BLaER1 treated with 17β-estradiol and CSF1 and Interleukin-3, amounts not matched to agents 10 nM and 100 nM (cell line): ENCODE data around the gene DDX20.
A peak's percentile ranks its signal among the peaks of the same experiment; 100 is the strongest.

ENCODE experiments used
- H3K27ac ChIP-seq, 11 experiments: shearing (Covaris generic); formaldehyde crosslinking; 2 replicates each; pipeline ENCODE4 v1.8.1; 2022
- H3K27me3 ChIP-seq, 11 experiments: shearing (Covaris generic); formaldehyde crosslinking; 2 replicates each; pipeline ENCODE4 v1.8.1; 2022
- H3K36me3 ChIP-seq, 11 experiments: shearing (Covaris generic); formaldehyde crosslinking; 2 replicates each; pipeline ENCODE4 v1.8.1; 2022
- H3K4me1 ChIP-seq, 10 experiments: shearing (Covaris generic); formaldehyde crosslinking; 2 replicates each; pipeline ENCODE4 v1.8.1; 2022
- H3K4me2 ChIP-seq, 11 experiments: shearing (Covaris generic); formaldehyde crosslinking; 2 replicates each; pipeline ENCODE4 v1.8.1; 2022
- H3K4me3 ChIP-seq, 10 experiments: shearing (Covaris generic); formaldehyde crosslinking; 2 replicates each; pipeline ENCODE4 v1.8.1; 2022
- H3K9ac ChIP-seq, 11 experiments: shearing (Covaris generic); formaldehyde crosslinking; 2 replicates each; pipeline ENCODE4 v1.8.1; 2022
- H3K9me3 ChIP-seq, 11 experiments: shearing (Covaris generic); formaldehyde crosslinking; replicated peaks in 1 of 11; 2 replicates each; pipeline ENCODE4 v1.8.1; 2022
- H4K20me1 ChIP-seq, 11 experiments: shearing (Covaris generic); formaldehyde crosslinking; 2 replicates each; pipeline ENCODE4 v1.8.1; 2022
- Cebpa-rat ChIP-seq, 11 experiments: shearing (Covaris generic); IDR thresholded peaks; 2 replicates each; pipeline ENCODE4 v1.8.1; 2022

DDX20 gene

DNA sequence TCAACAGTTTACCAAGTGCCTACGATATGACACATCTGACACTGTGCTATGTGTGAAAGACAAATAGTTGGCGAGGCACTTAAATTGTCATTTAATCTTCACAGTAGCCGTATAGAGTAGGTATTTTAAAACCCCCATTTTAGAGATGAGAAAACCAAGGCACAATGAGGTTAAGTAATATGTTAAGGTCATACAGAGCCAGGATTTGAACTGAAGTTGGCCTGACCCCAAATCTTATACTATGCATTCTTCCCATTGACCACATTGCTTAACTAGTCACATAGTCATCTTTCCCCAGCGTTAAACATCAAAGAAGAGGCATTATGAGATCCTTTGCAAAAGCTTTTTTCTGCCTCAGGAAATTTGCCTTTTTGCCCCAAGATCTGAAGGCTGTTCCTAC is 20.4 kb upstream of the DDX20 start:
- H3K27me3 ChIP-seq = peaks cover 8 to 36% (median 20%) of the 10 kb centered on the region in 11 experiments
- TF ChIP-seq Cebpa-rat (IDR thresholded peaks at IDR 0.05) = no peak
- H3K9ac ChIP-seq = 0 out of 22 replicates have a peak overlapping the region, but pooled peaks of 1 of the 11 experiments have one; percentile 29
- no peaks in the 10 kb centered on the region; a peak in 1 of 22 replicates for H3K36me3 ChIP-seq
- H4K20me1 ChIP-seq = peaks cover 0 to 2% (median 0%) of the 10 kb centered on the region in 11 experiments; a peak in 1 of 22 replicates
- H3K27ac ChIP-seq = peak overlapping the region in 6 of 11 experiments; percentile 35 to 97 (median 92); a peak in 8 of 22 replicates
- H3K4me2 ChIP-seq = peak overlapping the region; percentile 91 to 99 (median 95)
- no peaks in the 10 kb centered on the region for H3K9me3 ChIP-seq
- no peak overlapping the region for H3K4me3 ChIP-seq
- peaks cover 72 to 87% (median 85%) of the 10 kb centered on the region in 10 experiments for H3K4me1 ChIP-seq

DNA sequence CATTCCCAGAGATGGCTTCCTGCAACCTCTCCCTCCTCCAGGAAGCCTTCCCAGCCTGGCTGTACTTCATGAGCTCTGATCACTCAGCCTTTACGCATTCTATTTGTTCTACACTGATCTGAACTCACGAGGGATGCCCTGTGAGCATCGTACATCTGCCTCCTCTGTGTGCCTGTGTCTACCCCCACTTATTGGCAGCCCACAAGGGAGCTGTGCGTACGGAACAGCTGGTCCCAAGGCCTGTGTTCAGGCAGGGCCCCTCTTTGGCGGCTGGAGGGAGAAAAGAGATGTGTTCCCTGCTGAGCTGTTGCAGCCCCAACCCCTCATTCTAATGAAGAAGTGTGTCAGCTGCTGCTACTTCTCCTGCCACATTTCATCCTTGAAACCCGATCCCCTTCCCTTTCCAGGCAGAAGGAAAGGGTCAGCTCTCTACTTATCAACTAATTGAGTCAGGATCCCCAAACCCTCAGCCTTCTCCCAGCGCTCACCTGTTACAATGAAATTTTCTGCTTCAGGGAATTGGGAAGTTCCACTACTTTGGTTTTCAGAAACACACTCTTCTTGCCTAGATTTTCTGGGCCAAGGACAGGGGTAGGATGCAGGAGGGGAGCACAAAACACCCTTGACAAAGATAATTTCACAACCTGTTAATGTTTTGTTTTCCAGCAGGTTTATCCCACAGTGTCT is 19.7 kb upstream of the DDX20 start:
- Histone ChIP-seq H3K27ac (peak overlapping the region in 5 of 11 experiments; percentile 19 to 97 (median 61); a peak in 9 of 22 replicates), H3K4me2 (peak overlapping the region; percentile 91 to 99 (median 95)), H3K36me3 (no peaks in the 10 kb centered on the region), H4K20me1 (peaks cover 0 to 6% (median 0%) of the 10 kb centered on the region in 11 experiments; a peak in 1 of 22 replicates), H3K27me3 (peaks cover 15 to 43% (median 26%) of the 10 kb centered on the region in 11 experiments), H3K4me1 (peaks cover 75 to 92% (median 89%) of the 10 kb centered on the region in 10 experiments), H3K4me3 (no peak overlapping the region), H3K9ac (peak overlapping the region in 3 of 11 experiments; percentile 14 to 36 (median 29); a peak in 2 of 22 replicates), H3K9me3 (no peaks in the 10 kb centered on the region)
- TF ChIP-seq Cebpa-rat (IDR thresholded peaks at IDR 0.05) = no peak

DNA sequence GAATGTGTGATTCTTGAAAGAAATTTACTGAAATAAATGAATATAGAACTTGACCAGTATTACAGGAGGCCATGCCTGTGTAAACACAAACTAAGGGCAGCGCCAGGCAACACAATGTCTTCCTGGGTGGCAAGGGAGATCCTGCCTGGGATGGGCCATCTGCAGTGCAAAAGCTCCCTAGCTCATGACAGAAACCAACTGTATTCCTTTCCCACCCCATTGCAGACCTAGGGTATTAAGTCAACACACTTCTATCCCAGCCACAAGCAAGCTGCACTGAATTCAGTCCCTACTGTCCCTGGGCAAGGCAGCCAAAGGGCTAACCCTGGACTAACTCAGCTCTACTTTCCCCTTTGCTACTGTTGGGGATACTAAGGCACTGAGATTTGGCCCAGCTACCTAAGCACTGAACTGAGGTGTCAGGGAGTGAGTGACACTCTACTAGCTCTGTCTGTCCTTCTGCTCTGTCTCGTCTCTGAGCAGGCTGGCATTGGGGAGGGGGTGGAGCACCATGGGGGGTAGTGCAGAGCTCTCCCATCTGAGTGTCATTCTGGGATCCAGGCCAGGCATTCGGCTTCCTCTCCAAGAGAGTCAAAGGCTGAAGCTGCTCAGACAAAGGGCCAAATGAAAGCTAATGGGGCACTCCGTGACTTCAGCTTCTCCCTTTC is 19.0 kb upstream of the DDX20 start:
- no peaks in the 10 kb centered on the region for H3K9me3 ChIP-seq
- H3K27me3 ChIP-seq = peaks cover 21 to 50% (median 33%) of the 10 kb centered on the region in 11 experiments
- TF ChIP-seq Cebpa-rat (IDR thresholded peaks at IDR 0.05) = no peak
- peak overlapping the region; percentile 91 to 99 (median 95) for H3K4me2 ChIP-seq
- H3K36me3 ChIP-seq = no peaks in the 10 kb centered on the region
- H3K9ac ChIP-seq = 0 out of 22 replicates have a peak overlapping the region, but pooled peaks of 1 of the 11 experiments have one; percentile 14
- peak overlapping the region in 1 of 11 experiments; percentile 97; a peak in 1 of 22 replicates for H3K27ac ChIP-seq
- peaks cover 0 to 6% (median 0%) of the 10 kb centered on the region in 11 experiments; a peak in 1 of 22 replicates for H4K20me1 ChIP-seq
- no peak overlapping the region for H3K4me3 ChIP-seq
- peaks cover 75 to 95% (median 88%) of the 10 kb centered on the region in 10 experiments for H3K4me1 ChIP-seq

DNA sequence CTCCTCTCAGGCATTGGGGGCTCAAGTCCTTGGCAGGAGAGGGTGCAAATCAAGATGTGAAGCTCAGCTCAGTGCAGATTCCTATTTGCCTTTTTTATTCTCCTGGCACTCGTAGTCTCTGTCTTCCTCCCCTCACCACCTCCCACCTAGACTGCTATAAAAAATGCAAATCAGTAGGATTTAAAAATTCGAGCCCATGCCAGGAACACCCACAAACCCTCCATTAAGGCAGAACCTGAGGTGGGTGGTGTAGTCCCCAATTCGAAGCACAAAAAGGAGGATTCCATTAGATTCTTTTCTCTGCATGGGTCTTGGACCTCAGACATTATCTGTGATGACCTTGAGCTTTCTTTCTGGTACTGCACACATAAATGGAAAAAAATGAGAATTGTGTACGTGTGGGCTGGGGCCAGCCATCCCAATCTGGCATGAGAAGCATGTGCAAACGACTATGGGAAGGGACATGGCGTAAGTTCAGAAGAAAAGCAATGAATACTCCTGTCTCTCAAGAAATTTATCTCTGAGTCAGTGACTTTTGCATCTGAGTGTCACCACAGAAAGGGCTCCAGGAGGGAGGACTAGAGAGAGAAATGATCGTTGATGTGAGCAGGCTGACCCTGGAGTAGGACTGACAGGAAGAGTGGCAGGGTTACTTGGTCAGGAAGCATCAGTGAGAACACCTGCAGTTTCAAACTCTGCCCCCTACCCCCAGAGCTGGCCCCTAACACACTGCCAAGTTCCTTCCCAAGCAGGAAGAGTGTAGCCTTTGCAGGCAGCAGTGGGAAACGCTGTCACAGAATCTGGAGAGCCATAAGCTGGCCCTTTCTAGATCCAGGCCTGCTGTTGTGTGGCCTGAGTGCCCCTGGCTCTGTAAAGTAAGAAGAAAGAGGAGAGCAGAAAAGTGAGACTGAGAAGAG is 18.2 kb upstream of the DDX20 start:
- H3K9ac ChIP-seq = peak overlapping the region; percentile 70 to 86 (median 78); a peak in 20 of 22 replicates
- H3K27me3 ChIP-seq = peaks cover 29 to 58% (median 41%) of the 10 kb centered on the region in 11 experiments
- TF ChIP-seq Cebpa-rat (IDR thresholded peaks at IDR 0.05) = no peak
- peak overlapping the region in 7 of 11 experiments; percentile 65 to 84 (median 75); a peak in 8 of 22 replicates for H3K27ac ChIP-seq
- H3K4me3 ChIP-seq = peak overlapping the region; percentile 57 to 73 (median 64)
- peaks cover 68 to 88% (median 80%) of the 10 kb centered on the region in 10 experiments for H3K4me1 ChIP-seq
- no peaks in the 10 kb centered on the region for H3K9me3 ChIP-seq
- no peaks in the 10 kb centered on the region for H3K36me3 ChIP-seq
- peak overlapping the region; percentile 91 to 99 (median 95) for H3K4me2 ChIP-seq
- peaks cover 0 to 6% (median 0%) of the 10 kb centered on the region in 11 experiments; a peak in 1 of 22 replicates for H4K20me1 ChIP-seq

DNA sequence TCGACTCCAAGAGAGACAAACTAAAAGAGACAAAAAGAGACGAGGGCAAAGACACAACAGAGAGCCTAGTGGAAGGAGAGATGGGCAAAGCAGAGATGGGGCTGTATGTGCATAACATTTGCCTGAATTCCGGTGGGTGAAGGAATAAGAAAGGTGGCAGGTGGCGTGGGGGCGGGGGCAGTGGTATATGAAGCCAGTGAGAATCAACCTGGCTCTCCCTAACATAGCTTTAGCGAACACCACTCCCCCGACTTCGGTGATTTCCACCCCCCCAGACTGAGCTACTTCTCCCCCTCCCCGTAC is 17.6 kb upstream of the DDX20 start:
- H3K4me1 ChIP-seq = peaks cover 62 to 82% (median 74%) of the 10 kb centered on the region in 10 experiments
- H3K27me3 ChIP-seq = peaks cover 32 to 62% (median 43%) of the 10 kb centered on the region in 11 experiments
- peak overlapping the region; percentile 57 to 73 (median 64) for H3K4me3 ChIP-seq
- H3K9me3 ChIP-seq = no peaks in the 10 kb centered on the region
- H4K20me1 ChIP-seq = peaks cover 0 to 6% (median 0%) of the 10 kb centered on the region in 11 experiments; a peak in 1 of 22 replicates
- H3K4me2 ChIP-seq = peak overlapping the region; percentile 91 to 99 (median 95)
- TF ChIP-seq Cebpa-rat (IDR thresholded peaks at IDR 0.05) = no peak
- H3K36me3 ChIP-seq = no peaks in the 10 kb centered on the region
- H3K9ac ChIP-seq = peak overlapping the region; percentile 70 to 86 (median 78)
- H3K27ac ChIP-seq = peak overlapping the region; percentile 58 to 84 (median 74); a peak in 18 of 22 replicates

DNA sequence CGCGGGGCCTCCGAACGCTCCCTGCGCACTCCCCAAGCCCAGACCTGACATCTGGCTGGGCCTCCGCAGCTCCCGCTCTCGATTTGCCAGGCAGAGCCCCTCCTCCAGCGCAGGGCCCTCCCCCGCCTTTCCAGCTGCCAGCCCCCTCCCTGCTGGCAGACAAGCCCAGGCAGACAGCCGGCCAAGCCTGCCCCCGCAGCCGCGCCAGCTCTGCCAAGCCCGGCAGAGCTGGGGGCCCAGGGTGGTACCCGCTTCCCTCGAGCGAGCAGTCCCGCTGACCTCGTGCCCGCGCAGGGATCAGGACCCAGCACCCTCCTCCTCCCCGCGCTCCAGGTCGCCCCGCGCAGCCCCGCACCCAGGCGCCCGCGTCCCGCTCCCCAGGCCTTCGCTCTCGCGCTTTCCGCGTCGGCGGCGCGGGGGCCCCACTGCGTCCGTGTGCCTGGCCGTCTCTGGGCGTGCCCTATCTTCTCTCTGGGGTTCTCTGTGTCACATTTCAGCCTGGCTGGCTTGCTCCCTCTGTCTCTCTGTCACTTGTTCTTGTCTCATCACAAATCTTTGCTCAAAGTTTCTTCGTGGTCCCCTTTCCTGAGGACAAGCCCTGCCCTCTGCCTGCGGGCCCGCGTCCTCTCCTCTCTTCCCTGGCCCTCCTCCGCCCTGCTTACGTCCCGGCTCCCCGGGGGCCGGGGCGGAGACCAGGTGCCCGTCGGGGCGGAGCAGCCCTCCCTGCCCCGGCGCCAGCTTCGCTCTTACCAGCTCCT is 17.1 kb upstream of the DDX20 start:
- Histone ChIP-seq H3K4me2 (peak overlapping the region; percentile 91 to 99 (median 95)), H4K20me1 (peaks cover 0 to 6% (median 0%) of the 10 kb centered on the region in 11 experiments; a peak in 1 of 22 replicates), H3K9me3 (no peaks in the 10 kb centered on the region), H3K27me3 (peaks cover 32 to 62% (median 43%) of the 10 kb centered on the region in 11 experiments), H3K36me3 (no peaks in the 10 kb centered on the region), H3K27ac (peak overlapping the region; percentile 58 to 84 (median 74); a peak in 21 of 22 replicates), H3K9ac (peak overlapping the region; percentile 70 to 86 (median 78)), H3K4me1 (peaks cover 57 to 82% (median 68%) of the 10 kb centered on the region in 10 experiments), H3K4me3 (peak overlapping the region; percentile 57 to 73 (median 64))
- no peak for TF ChIP-seq Cebpa-rat (IDR thresholded peaks at IDR 0.05)

DNA sequence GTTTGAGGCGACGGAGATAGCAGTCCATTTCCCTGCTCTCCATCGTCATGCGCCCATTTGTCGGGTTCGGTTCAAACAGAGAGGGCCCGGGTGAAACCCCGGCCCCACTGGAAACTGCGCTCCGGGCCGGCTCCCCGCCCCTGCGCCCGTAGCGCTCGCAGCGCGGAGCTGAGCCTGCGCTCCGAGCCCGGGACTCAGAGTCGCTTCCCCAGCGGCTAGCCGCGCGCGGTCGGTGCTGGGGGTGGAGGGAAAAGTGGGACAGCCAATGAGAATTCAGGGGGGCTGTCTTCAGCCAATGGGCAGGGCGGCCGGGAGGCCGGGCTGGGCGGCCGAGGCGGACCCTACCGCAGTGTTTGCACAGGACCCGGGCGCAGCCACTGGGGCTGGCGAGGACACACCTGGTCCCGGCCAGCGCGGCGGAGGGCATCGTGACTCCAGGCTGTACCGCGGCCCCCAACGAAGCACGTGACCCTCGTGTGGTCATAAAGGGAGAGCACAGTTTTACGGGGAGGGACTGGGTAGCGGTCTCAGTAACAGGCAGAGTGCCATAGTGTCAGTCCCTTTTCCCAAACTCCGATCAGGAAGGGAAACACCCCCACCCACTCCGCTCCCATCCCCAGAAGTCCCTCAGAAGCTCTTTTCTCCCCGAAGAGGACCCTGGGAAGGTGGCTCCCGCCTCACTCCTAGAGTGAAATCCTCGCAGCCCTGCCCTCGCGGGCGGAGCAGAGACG is 16.3 kb upstream of the DDX20 start, which contains the start of gene INKA2:
INKA2 (minus strand) TSS at position 202 of the 731 bp plus-strand sequence; CDS start at position 49, 153 bp downstream.
- TF ChIP-seq Cebpa-rat (IDR thresholded peaks at IDR 0.05) = no peak
- H3K4me1 ChIP-seq = peaks cover 49 to 78% (median 63%) of the 10 kb centered on the region in 10 experiments

More for the DNA sequence above, 16.3 kb upstream of the DDX20 start, which contains the start of gene INKA2:
- Histone ChIP-seq H4K20me1 (peaks cover 0 to 6% (median 0%) of the 10 kb centered on the region in 11 experiments; a peak in 1 of 22 replicates), H3K9me3 (no peaks in the 10 kb centered on the region), H3K4me2 (peak within 1 kb of the TSS; percentile 91 to 99 (median 95)), H3K27ac (peak within 1 kb of the TSS; percentile 58 to 84 (median 74); a peak in 21 of 22 replicates), H3K27me3 (peaks cover 32 to 62% (median 43%) of the 10 kb centered on the region in 11 experiments), H3K9ac (peak within 1 kb of the TSS; percentile 70 to 86 (median 78)), H3K4me3 (peak within 1 kb of the TSS; percentile 57 to 73 (median 64)), H3K36me3 (no peaks in the 10 kb centered on the region)
